Tibial nerve (tissue), 3 donors: ENCODE data around the gene EXT2.

Experiments used
- CTCF ChIP-seq, 5 experiments: fragments of 200-600 bp in 3 of 5; fragments of 450-650 bp in 2 of 5; sonication (generic) in 3 of 5; IDR thresholded peaks; one replicate each; pipeline ENCODE4 v1.5.1; 2016 to 2019; ENCODE audit warnings: antibody characterized with exemption in 5 of 5, mild to moderate bottlenecking in 3 of 5, moderate library complexity in 2 of 5
- POLR2A ChIP-seq, 2 donors: fragments of 450-650 bp; IDR thresholded peaks; one replicate each; pipeline ENCODE4 v1.6.1; 2017; ENCODE audit warnings: antibody characterized with exemption in 2 of 2, mild to moderate bottlenecking in 2 of 2, moderate library complexity in 2 of 2

GRCh38 chr11:44228379-44228778 is 132.9 kb downstream of the EXT2 start:
- TF ChIP-seq CTCF (IDR thresholded peaks at IDR 0.05) = no peak
- no peak for TF ChIP-seq POLR2A (IDR thresholded peaks at IDR 0.05)
